Activated CD4-positive, CD25-positive, alpha-beta regulatory T cell treated with anti-CD3 and anti-CD28 coated beads, Interleukin-2, amount 50 U/mL, for 72 hours (primary cell): ENCODE measurements around the gene TRIM58.

ENCODE experiments used
- DNase-seq: peaks from one replicate; pipeline ENCODE4 v3.0.0; 2021

Gene TRIM58

DNA sequence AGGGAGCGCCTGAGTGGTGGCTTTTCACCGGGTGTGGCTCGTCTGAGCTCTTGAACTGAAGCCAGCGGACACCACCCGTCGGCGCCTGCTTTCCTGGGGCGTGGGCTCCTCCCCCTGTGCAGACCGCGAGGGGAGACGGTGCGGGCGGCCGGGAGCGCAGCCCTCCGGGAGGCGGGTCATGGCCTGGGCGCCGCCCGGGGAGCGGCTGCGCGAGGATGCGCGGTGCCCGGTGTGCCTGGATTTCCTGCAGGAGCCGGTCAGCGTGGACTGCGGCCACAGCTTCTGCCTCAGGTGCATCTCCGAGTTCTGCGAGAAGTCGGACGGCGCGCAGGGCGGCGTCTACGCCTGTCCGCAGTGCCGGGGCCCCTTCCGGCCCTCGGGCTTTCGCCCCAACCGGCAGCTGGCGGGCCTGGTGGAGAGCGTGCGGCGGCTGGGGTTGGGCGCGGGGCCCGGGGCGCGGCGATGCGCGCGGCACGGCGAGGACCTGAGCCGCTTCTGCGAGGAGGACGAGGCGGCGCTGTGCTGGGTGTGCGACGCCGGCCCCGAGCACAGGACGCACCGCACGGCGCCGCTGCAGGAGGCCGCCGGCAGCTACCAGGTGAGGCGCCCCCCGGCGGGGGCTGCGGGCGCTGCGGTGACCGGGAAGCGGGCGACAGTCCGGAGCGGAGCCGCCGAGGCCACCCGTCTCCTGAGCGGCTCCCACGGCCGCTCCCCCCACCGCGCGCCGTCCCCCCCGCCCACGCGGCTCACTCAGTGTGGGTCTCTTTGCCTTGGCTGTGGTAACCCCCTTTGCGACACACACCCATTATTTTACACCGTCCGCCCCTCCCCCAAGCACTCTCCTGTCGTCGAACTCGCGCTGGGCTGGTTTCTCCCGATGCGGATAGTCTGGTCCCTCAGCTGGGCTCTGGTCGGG, at the start of gene TRIM58:
Gene TRIM58, plus strand, starts transcription at position 119 of the 916 bp plus-strand sequence. Its CDS starts 60 bp downstream, at position 179.
- DNase-seq = peak; percentile 32

DNA sequence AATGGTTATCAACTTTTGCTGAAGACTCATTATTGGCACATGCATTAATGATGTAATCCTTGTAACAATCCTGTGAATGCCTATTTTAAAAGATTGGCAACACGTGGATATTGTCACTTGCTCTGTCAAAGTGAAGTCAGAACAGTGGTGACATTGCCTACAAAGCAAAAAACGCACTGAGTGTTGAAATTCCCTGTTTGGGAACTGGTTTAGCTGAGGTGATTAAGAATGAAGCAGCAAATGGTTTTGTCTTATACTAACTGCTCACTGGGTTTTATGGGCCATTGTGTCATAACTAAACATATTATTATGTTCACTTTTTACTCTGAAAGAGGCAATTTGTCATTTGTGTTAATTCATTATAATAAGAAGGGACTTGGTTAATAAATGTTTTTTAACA, 44.4 kb upstream of the TRIM58 start:
- no peak for DNase-seq

- no peak for DNase-seq
Observed at GRCh38 chr1:247822060-247822459, 34.9 kb upstream of the TRIM58 start.

DNA sequence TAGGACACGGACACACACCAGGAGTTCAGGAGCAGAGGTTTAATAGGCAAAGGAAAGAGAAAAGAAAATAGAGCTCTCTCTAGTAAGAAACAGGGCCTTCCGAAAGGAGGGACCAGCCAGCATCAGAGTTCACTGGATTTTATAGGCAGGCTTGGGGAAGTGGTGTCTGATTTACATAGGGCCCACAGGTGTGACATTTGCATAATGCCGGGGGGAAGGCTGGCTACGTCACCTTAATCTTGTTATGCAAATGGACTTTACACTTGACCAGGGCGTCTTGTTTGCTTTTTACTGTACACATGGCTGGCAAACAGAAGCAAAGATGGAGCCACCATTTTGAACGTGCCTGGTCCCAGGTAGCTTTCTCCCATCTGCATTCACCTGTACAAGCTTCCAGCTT, 33.0 kb upstream of the TRIM58 start, which contains the start of gene OR14A16:
Gene OR14A16, minus strand, starts transcription at position 97 of the 400 bp plus-strand sequence. CDS start 8,390 bp downstream, outside the sequence.
- no peak for DNase-seq

- DNase-seq = no peak
Observed at GRCh38 chr1:247825362-247825761, 31.6 kb upstream of the TRIM58 start.

GRCh38 chr1:247829656-247830055, 27.3 kb upstream of the TRIM58 start:
- no peak for DNase-seq

DNA sequence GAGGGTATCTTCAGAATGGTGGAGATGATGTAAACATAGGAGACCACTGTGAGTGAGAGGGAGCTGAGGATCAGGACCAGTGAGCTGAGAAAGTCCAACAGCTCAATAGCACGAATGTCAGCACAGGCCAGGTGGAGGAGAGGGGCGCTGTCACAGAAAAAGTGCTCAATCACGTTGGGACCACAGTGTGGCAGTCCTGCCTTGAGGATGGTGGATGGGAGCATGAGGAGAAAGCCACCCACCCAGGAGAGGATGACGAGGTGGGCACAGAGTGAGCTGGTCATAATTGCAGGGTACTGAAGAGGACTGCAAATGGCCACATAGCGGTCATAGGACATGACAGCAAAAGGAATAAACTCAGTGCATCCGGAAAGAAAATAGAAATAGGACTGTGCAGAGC, 23.4 kb upstream of the TRIM58 start:
- DNase-seq = no peak

- DNase-seq = no peak
Observed at GRCh38 chr1:247840818-247841217, 16.2 kb upstream of the TRIM58 start.

DNA sequence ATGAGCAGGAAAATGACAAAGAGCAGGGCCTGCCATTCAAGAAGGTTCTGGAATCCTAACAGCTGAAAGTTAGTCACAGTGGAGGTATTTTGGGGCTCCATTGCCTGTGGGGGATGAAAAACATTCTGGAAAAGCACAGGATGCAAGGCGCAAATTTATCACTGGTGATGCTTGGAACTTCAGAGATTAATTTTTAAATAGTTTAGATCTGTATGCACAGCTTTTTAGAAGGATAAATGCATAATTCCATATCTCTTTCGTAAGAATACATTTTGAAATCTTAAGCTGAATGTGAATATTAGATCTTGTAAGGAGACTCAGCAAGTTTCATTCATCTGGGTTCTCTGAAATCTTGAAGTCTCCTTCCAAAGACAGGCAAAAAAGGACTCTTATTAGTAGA, 15.2 kb upstream of the TRIM58 start, which contains the start of gene OR11L1:
Gene OR11L1, minus strand, starts transcription at position 101 of the 400 bp plus-strand sequence. Its CDS starts 0 bp downstream, at position 101.
- no peak for DNase-seq

- no peak for DNase-seq
Observed at GRCh38 chr1:247843411-247843810, 13.6 kb upstream of the TRIM58 start.

- no peak for DNase-seq
Observed at GRCh38 chr1:247845011-247845692, 11.8 kb upstream of the TRIM58 start.

- DNase-seq = no peak
Observed at GRCh38 chr1:247845693-247846017, 11.3 kb upstream of the TRIM58 start.

DNA sequence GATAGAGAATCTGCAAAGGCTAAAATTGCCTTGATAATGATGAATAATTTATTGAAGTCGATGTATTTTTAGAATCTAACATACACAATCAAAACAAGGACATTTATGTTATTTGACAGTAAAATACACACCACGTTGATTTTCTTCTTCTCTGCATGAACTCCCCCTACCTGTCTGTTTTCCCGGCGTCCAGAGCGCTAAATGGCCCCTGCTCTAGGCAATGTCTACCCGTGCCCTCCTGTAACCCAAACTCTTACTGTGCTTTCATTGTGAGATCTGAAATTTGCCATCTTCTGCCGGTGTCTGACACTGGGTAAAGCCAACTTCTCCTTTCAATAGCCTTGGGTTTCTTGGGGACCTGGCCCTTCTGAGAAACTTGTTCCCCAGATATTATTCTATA, 8.6 kb upstream of the TRIM58 start:
- no peak for DNase-seq

DNA sequence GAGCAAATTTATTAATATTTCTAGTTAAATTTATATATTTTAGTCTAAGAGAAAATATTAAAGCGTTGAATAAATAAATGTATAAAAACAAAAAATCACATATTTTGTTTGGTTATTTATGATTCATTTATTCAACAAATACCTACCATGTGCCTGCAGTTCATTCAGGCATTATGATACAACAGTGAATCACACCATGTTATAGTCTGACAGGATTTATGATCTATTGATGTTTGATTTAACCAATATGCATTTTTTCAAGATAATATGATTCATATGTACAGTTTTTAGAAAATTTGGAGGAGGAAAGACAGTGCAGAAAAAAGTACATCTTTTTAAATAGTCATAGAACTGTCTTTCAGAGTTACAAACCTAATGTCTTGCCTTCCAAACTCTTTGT, 7.4 kb upstream of the TRIM58 start:
- no peak for DNase-seq

DNA sequence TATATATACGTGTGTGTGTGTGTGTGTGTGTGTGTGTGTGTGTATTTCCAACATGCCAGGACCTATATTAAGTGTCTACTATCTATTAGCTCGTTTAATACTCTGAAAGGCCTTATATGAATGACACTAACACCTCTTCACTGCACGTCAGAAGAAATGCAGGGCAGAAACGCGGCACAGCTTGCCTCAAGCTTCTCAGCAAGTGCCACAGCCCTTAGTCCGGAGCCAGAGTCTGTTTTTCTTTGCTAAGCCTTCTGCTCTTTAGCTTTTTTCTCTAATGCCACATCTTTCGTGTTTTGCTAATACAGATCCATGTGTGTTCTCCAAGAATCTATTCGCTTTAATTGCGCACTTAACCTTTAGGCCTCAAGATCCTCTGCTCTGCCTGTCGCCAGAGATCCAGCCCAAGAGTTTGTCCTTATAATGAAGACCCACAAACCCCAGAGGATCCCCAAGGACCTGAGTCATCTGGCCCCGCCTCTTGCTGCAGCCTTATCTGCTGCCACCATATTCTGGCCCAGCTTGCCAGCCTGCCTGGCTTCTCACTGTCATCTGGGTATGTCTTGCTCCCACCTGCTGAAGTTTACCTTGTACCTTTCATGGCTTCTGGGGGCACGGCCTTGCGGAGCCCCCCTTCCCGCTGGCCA, 2.0 kb upstream of the TRIM58 start:
- no peak for DNase-seq

- no peak for DNase-seq
Observed at GRCh38 chr1:247855911-247856310, 1.1 kb upstream of the TRIM58 start.

DNA sequence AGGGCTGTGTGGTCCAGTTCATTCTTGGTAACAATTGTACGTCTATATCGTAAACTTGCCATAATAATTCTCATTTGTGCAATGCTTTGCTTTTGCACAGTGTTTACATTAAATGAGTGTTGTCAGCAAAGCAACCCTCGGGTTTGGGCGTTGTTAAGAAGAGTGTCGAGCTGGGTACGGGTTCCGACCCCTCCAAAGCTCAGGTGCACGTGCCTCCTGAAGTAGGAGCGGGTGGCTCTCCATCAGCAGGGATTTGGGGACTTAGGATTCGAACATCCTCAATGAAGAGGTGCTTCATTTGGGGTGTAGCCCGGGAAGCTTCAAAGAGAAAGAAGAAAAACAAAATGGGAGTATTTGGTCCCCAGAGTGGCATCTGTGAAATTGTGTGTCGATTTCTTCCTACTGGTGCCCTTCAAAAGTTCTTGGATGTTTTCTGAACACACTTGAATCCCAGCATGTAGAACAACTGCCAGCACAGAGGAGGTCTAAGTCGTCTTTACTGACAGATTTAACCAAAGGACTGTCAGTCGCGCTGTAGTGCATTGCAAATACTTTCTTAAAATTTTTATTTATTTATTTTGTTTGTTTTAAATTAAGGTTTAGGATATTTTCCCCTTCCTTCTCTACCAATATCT, 1.1 kb downstream of the TRIM58 start:
- DNase-seq = no peak

DNA sequence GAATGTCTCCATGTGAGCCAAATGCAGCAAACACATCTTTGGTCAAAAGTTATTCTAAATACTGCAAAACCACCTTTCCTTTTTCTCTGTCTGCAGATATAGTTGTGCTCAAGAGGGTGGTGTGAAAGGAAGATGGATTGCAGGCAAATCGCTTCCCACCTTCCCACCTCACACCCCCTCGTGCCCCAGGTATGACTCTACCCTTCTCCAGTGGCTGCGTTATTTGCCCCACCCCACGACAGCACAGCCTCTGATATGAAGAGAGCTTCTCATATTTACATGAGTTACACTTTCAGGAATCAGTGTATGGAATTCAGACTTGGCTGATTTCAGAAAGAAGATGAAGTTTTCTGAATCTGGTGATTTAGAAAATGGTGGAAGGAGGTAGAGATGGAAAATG, 5.8 kb downstream of the TRIM58 start:
- DNase-seq = no peak

DNA sequence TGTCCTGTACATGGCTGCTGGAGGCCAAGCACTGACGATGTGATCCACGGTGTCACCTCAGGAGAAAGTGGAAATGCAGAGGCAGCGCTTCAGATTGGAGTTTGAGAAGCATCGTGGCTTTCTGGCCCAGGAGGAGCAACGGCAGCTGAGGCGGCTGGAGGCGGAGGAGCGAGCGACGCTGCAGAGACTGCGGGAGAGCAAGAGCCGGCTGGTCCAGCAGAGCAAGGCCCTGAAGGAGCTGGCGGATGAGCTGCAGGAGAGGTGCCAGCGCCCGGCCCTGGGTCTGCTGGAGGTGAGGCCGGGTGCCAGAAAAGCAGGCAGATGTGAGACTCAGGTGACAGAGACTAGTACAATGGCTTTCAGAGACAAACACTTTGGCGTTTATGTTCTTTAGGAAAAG, 7.7 kb downstream of the TRIM58 start:
- no peak for DNase-seq

DNA sequence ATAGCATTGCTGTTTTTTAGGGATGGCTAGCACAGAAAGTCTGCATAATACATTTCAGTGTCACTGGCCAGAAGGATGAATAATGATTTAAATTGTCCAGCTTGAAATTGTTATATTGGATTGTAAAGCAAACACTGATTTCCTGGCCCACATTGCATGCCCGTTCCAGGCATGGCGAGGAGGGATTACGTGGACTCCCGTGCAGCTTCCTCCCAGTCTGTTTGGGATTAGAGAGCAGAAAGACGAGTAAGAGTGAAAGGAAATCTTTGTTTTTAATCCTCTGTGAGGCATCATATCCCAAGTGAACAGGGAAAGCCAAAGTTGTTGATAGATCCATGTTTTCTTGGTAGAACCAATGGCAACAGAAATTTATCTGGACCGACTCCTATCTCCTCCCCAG, 8.4 kb downstream of the TRIM58 start:
- no peak for DNase-seq

- DNase-seq = no peak
Observed at GRCh38 chr1:247883346-247883745, 26.4 kb downstream of the TRIM58 start.

DNA sequence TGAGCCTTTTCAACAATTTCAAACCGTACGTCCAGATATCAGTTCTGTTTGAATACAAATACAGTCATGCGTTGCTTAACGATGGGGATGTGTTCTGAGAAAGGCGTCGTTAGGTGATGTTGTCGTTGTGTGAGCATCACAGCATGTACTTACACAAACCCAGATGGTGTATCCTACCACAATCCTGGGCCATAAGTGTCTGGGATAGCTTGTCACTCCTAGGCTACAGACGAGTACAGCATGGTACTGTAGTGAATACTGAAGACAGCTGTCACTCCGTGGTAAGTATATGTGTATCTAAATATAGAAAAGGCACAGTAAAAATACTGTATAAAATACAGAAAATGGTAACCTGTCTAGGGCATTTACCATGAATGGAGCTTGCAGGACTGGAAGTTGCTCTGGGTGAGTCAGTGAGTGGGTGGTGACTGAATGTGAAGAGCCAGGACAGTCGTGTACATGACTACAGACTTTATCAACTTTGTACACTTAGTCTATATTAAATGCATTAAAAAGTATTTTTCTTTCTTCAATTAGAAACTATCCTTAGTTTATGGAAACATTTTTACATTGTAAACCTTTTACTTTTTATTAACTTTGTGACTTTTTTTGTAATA, 27.9 kb downstream of the TRIM58 start:
- no peak for DNase-seq
